Stimulated activated CD8-positive, alpha-beta memory T cell treated with anti-CD3 and anti-CD28 coated beads, Interleukin-2, amount 100 ng/mL, for 1 hour (primary cell): Measurements from ENCODE around the gene KSR2.
"Not testable (repeated sequence)": the region's sequence is repeated elsewhere in the genome, so short reads cannot be mapped to it uniquely, and the experiment has no call there.

Experiments
- DNase-seq, 2 donors: peaks; one replicate each; pipeline ENCODE4 v3.0.0-alpha.2; 2020; ENCODE audit warnings: low read depth in 2 of 2

The KSR2 gene

GRCh38 chr12:117821480-117822175, 147.2 kb downstream of the KSR2 start:
- DNase-seq = no peak

GRCh38 chr12:117820216-117820907, 148.4 kb downstream of the KSR2 start:
- no peak for DNase-seq

GRCh38 chr12:117819160-117819559, 149.6 kb downstream of the KSR2 start:
- DNase-seq = no peak

- DNase-seq = no peak
Measured at GRCh38 chr12:117818400-117818799, 150.4 kb downstream of the KSR2 start.

- no peak for DNase-seq
Measured at GRCh38 chr12:117809509-117809908, 159.3 kb downstream of the KSR2 start.

GRCh38 chr12:117807946-117808345, 160.8 kb downstream of the KSR2 start:
- DNase-seq = no peak

GRCh38 chr12:117807355-117807754, 161.4 kb downstream of the KSR2 start:
- no peak for DNase-seq

- no peak for DNase-seq
Measured at GRCh38 chr12:117805865-117806264, 162.9 kb downstream of the KSR2 start.

GRCh38 chr12:117803001-117803400, 165.8 kb downstream of the KSR2 start:
- no peak for DNase-seq

- not testable (repeated sequence) for DNase-seq
Measured at GRCh38 chr12:117800711-117801110, 168.1 kb downstream of the KSR2 start.

GRCh38 chr12:117797202-117797601, 171.6 kb downstream of the KSR2 start:
- no peak for DNase-seq

GRCh38 chr12:117792877-117793424, 175.8 kb downstream of the KSR2 start:
- DNase-seq = no peak

GRCh38 chr12:117792471-117792870, 176.3 kb downstream of the KSR2 start:
- DNase-seq = no peak

- no peak for DNase-seq
Measured at GRCh38 chr12:117790948-117791347, 177.8 kb downstream of the KSR2 start.

GRCh38 chr12:117790198-117790597, 178.6 kb downstream of the KSR2 start:
- DNase-seq = no peak

- DNase-seq = no peak
Measured at GRCh38 chr12:117789195-117789912, 179.4 kb downstream of the KSR2 start.

GRCh38 chr12:117778656-117779055, 190.1 kb downstream of the KSR2 start:
- no peak for DNase-seq

- DNase-seq = no peak
Measured at GRCh38 chr12:117774941-117775775, 193.6 kb downstream of the KSR2 start.

GRCh38 chr12:117768860-117769259, 199.9 kb downstream of the KSR2 start:
- DNase-seq = no peak

GRCh38 chr12:117766008-117766407, 202.8 kb downstream of the KSR2 start:
- DNase-seq = no peak

- no peak for DNase-seq
Measured at GRCh38 chr12:117762143-117762542, 206.6 kb downstream of the KSR2 start.
